ENCODE measurements around the gene ERF. TPM values are rescaled to one million over a fixed set of nuclear protein-coding genes. Genes with fewer than 3 reads are reported as not detected.

Gene ERF
- total RNA-seq, 1 experiment from 2014 or later, result 17.0 TPM

DNA sequence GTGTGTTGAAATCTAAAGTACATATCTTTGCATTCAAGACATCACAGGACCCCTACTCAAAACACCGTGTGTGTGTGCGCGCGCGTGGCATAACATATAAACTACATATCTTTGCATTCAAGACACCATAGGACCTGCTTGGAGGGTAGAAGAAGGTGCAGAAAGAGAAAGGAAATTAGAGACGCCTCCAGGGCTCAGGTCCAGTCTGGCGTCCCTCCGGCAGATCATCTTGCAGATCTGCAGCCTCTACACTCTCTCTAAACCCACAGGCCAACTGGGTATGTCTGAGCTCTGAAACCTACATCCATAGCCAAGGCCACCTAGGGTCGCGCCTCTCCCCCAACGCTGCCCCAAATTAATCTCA is 48.2 kb upstream of the ERF start:
- intact Hi-C loops (cut with micrococcal nuclease), result no loop called here
- no peak overlapping the region for H2AFZ ChIP-seq (ENCODE audit: low read length)
- no peak overlapping the region for H3K27ac ChIP-seq (ENCODE audit: low read length)
- H3F3A ChIP-seq (ENCODE audit: low read length, unreplicated experiment), result no peaks in the 10 kb centered on the region
- no peak overlapping the region for H3K4me2 ChIP-seq (ENCODE audit: low read length)
- no peaks in the 10 kb centered on the region for H3K36me3 ChIP-seq (ENCODE audit: low read depth, low read length)
- ChIA-PET POLR2A (ENCODE audit: unreplicated experiment) (no interaction called here), CTCF (no interaction called here)
- H3K4me1 ChIP-seq (ENCODE audit: insufficient read depth, low read length), result no peaks in the 10 kb centered on the region
- H3K27me3 ChIP-seq (ENCODE audit: low read length), result no peaks in the 10 kb centered on the region
- no peaks in the 10 kb centered on the region for H4K20me1 ChIP-seq (ENCODE audit: low read length)
- H3K79me2 ChIP-seq (ENCODE audit: low read length), result no peaks in the 10 kb centered on the region
- BruUV-seq (replicated peaks), result no TSS peak
- DNase-seq, result no peak
- TF ChIP-seq EZH2 (IDR thresholded peaks at IDR 0.05; ENCODE audit: low read length, unreplicated experiment), result no peak
- TF ChIP-seq, protein P1, sequence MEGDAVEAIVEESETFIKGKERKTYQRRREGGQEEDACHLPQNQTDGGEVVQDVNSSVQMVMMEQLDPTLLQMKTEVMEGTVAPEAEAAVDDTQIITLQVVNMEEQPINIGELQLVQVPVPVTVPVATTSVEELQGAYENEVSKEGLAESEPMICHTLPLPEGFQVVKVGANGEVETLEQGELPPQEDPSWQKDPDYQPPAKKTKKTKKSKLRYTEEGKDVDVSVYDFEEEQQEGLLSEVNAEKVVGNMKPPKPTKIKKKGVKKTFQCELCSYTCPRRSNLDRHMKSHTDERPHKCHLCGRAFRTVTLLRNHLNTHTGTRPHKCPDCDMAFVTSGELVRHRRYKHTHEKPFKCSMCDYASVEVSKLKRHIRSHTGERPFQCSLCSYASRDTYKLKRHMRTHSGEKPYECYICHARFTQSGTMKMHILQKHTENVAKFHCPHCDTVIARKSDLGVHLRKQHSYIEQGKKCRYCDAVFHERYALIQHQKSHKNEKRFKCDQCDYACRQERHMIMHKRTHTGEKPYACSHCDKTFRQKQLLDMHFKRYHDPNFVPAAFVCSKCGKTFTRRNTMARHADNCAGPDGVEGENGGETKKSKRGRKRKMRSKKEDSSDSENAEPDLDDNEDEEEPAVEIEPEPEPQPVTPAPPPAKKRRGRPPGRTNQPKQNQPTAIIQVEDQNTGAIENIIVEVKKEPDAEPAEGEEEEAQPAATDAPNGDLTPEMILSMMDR (conservative IDR thresholded peaks at IDR 0.05; ENCODE audit: low read depth, low read length), result no peak
- no peak for TF ChIP-seq EZH2phosphoT487 (IDR thresholded peaks at IDR 0.05; ENCODE audit: borderline replicate concordance, low read length)
- no peaks in the 10 kb centered on the region for H3K9me3 ChIP-seq (ENCODE audit: low read length)
- ATAC-seq, result no peak
- no peaks in the 10 kb centered on the region for H3K9me2 ChIP-seq (replicated peaks; ENCODE audit: low read length)
- no peak overlapping the region for H3K9ac ChIP-seq (ENCODE audit: low read length)
- H3K4me3 ChIP-seq (ENCODE audit: low read length), result no peak overlapping the region

DNA sequence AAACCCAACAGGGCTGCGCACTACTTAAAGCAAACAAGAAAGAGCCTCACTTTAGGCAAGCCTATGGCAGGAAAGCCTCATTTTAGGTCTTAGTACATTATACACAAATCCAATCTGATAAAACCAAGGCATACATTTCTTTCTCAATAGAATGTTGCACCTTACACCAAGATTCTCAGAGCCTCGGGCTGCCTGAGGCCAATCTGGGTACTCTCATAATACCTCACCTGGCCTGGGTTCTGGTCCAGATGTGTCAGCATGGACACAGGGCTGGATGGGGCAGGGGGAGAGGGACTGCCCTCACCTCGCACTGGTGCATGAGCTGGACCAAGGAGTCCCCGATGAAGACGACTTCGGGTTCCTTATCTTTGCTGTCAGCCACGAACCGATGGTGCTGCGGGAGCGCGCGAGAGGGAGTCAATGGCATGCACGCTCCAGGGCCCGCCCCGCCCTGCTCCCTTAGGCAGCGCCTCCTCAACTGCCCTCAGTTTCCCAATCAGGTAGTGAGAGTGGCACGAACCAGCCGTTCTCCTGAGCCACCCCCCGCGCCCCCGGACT is 46.8 kb upstream of the ERF start, which contains the start of gene PRR19:
PRR19 (plus strand) TSS at position 487 of the 558 bp plus-strand sequence. CDS start 7,453 bp downstream, outside the sequence.
- H3K4me2 ChIP-seq (ENCODE audit: low read length), result no peak within 1 kb of the TSS
- no TSS peak for BruUV-seq (replicated peaks)
- H2AFZ ChIP-seq (ENCODE audit: low read length), result no peak within 1 kb of the TSS
- intact Hi-C loops (cut with micrococcal nuclease), result no loop called here
- no peak within 1 kb of the TSS for H3K4me3 ChIP-seq (ENCODE audit: low read length)
- ChIA-PET CTCF (no interaction called here), POLR2A (ENCODE audit: unreplicated experiment) (no interaction called here)
- no peaks in the 10 kb centered on the region for H3K27me3 ChIP-seq (ENCODE audit: low read length)
- no peaks in the 10 kb centered on the region for H4K20me1 ChIP-seq (ENCODE audit: low read length)
- H3K27ac ChIP-seq (ENCODE audit: low read length), result no peak within 1 kb of the TSS
- no peak for TF ChIP-seq EZH2phosphoT487 (IDR thresholded peaks at IDR 0.05; ENCODE audit: borderline replicate concordance, low read length)
- no peak for TF ChIP-seq EZH2 (IDR thresholded peaks at IDR 0.05; ENCODE audit: low read length, unreplicated experiment)
- TF ChIP-seq, protein P1 (conservative IDR thresholded peaks at IDR 0.05; ENCODE audit: low read depth, low read length), result no peak
- no peak within 1 kb of the TSS for H3K9ac ChIP-seq (ENCODE audit: low read length)
- H3K79me2 ChIP-seq (ENCODE audit: low read length), result no peaks in the 10 kb centered on the region
- H3F3A ChIP-seq (ENCODE audit: low read length, unreplicated experiment), result no peaks in the 10 kb centered on the region
- no peak for DNase-seq
- H3K36me3 ChIP-seq (ENCODE audit: low read depth, low read length), result no peaks in the 10 kb centered on the region
- H3K4me1 ChIP-seq (ENCODE audit: insufficient read depth, low read length), result no peaks in the 10 kb centered on the region
- H3K9me2 ChIP-seq (replicated peaks; ENCODE audit: low read length), result no peaks in the 10 kb centered on the region
- no peak for ATAC-seq
- no peaks in the 10 kb centered on the region for H3K9me3 ChIP-seq (ENCODE audit: low read length)

DNA sequence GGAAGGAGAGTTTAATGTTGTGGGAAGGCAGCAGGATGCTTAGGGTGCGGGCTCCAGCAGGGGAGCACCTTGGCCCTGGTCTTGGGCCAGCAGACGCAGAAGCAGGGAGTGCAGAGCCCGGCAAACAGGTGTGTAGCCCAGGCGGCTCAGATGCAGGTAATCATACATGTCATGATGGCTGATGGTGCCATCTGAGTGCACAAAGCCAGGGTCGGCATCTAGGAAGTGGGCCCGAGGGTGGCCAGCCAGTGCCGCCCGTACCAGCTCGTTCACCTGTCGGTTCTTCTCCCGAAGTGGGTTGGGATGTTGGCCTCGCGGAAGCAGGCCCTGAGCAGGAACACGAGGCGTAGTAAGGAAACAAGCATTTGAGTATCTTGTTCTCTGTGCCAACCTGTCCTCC is 42.1 kb upstream of the ERF start:
- no TSS peak for BruUV-seq (replicated peaks)
- Histone ChIP-seq H3K9ac (ENCODE audit: low read length) (no peak overlapping the region), H2AFZ (ENCODE audit: low read length) (no peak overlapping the region), H3K9me3 (ENCODE audit: low read length) (no peaks in the 10 kb centered on the region), H3K4me1 (ENCODE audit: insufficient read depth, low read length) (no peaks in the 10 kb centered on the region), H3K27me3 (ENCODE audit: low read length) (no peaks in the 10 kb centered on the region), H3F3A (ENCODE audit: low read length, unreplicated experiment) (no peaks in the 10 kb centered on the region), H3K36me3 (ENCODE audit: low read depth, low read length) (no peaks in the 10 kb centered on the region), H3K27ac (ENCODE audit: low read length) (no peak overlapping the region), H3K4me3 (ENCODE audit: low read length) (no peak overlapping the region), H3K79me2 (ENCODE audit: low read length) (no peaks in the 10 kb centered on the region), H4K20me1 (ENCODE audit: low read length) (no peaks in the 10 kb centered on the region), H3K9me2 (replicated peaks; ENCODE audit: low read length) (no peaks in the 10 kb centered on the region), H3K4me2 (ENCODE audit: low read length) (no peak overlapping the region)
- intact Hi-C loops (cut with micrococcal nuclease), result no loop called here
- CTCF ChIA-PET, result no interaction called here
- DNase-seq (no peak), ATAC-seq (no peak)
- no peak for TF ChIP-seq EZH2phosphoT487 (IDR thresholded peaks at IDR 0.05; ENCODE audit: borderline replicate concordance, low read length)
- no peak for TF ChIP-seq EZH2 (IDR thresholded peaks at IDR 0.05; ENCODE audit: low read length, unreplicated experiment)
- TF ChIP-seq, protein P1 (conservative IDR thresholded peaks at IDR 0.05; ENCODE audit: low read depth, low read length), result no peak
- POLR2A ChIA-PET (ENCODE audit: unreplicated experiment), result no interaction called here

All from PC-3 (cell line).